Heart right ventricle (tissue), 16 donors: ENCODE measurements around the gene SLC35F5. TPM values are rescaled to one million over a fixed set of nuclear protein-coding genes. Genes with fewer than 3 reads are reported as not detected.

Source experiments
- ATAC-seq, 8 donors: fragments of 200-7000 bp; cut with Tn5 transposase; one replicate each; pipeline ENCODE4 v1.9.1; 2020; ENCODE audit warnings: mild to moderate bottlenecking in 8 of 8, moderate library complexity in 8 of 8, moderate number of reproducible peaks in 1 of 8
- DNase-seq, 2 donors: peaks; one replicate each; pipeline ENCODE4 v3.0.0-alpha.2; 2020
- H3K27ac ChIP-seq, 10 donors: fragments of 200-600 bp; sonication (generic) in 2 of 10; one replicate each; pipeline versions ENCODE4 v1.5.0 to v1.8.0; 2020 to 2022; ENCODE audit warnings: mild to moderate bottlenecking in 3 of 10
- H3K27me3 ChIP-seq, 7 donors: fragments of 200-600 bp; one replicate each; pipeline ENCODE4 v1.8.0; 2021 to 2022; ENCODE audit warnings: mild to moderate bottlenecking in 2 of 7
- H3K36me3 ChIP-seq, 9 donors: fragments of 200-600 bp; sonication (generic) in 1 of 9; one replicate each; pipeline versions ENCODE4 v1.5.0 to v1.8.0; 2020 to 2022; ENCODE audit warnings: mild to moderate bottlenecking in 2 of 9
- H3K4me1 ChIP-seq, 9 donors: fragments of 200-600 bp; sonication (generic) in 1 of 9; one replicate each; pipeline versions ENCODE4 v1.5.0 to v1.8.0; 2020 to 2022; ENCODE audit warnings: mild to moderate bottlenecking in 4 of 9
- H3K4me3 ChIP-seq, 10 donors: fragments of 200-600 bp; sonication (generic) in 2 of 10; one replicate each; pipeline versions ENCODE4 v1.5.0 to v1.8.0; 2020 to 2022; ENCODE audit warnings: mild to moderate bottlenecking in 7 of 10, moderate library complexity in 2 of 10
- H3K9me3 ChIP-seq, 11 donors: fragments of 200-600 bp in 10 of 11; sonication (generic) in 2 of 11; one replicate each; pipeline versions ENCODE4 v1.5.0 to v1.8.0; 2013 to 2022; ENCODE audit warnings: mild to moderate bottlenecking in 2 of 11, control low read depth in 1 of 11, moderate library complexity in 1 of 11
- whole genome bisulfite sequencing, 2 donors: extraction: QIAGEN DNeasy Blood & Tissue Kit; methylation state at CpG; one replicate each; pipeline ENCODE4 v1.1.7; 2013; ENCODE audit warnings: inconsistent platforms in 1 of 2; 5-methylcytosine and 5-hydroxymethylcytosine counted together
- intact Hi-C, 10 donors: fragments of 100-400 bp; cut with DNase I; formaldehyde crosslinking; loops; one replicate each; pipeline versions ENCODE4 v1.11.1 to v1.14.2; 2022
- polyA plus RNA-seq, 2 donors: library from polyadenylated mRNA; stranded (reverse); fragments of 200-250 nt; gene quantifications; one replicate each; pipeline ENCODE4 v1.2.3, GENCODE V29; 2013
- total RNA-seq, 10 donors: library from RNA; stranded (reverse); fragmentation: NEBNext Ultra II Directional in 3 of 10; extraction: Animal tissue kit (Norgen Biotek cat#: 25700) in 3 of 10; gene quantifications; one replicate each; pipeline versions ENCODE4 v1.2.1 to v1.2.4, GENCODE V29; 2021 to 2023
- TF ChIP-seq, protein P1 (sequence below), 9 donors: fragments of 200-600 bp; sonication (generic) in 2 of 9; IDR thresholded peaks; one replicate each; pipeline versions ENCODE4 v1.5.0 to v1.8.0; 2021 to 2022; ENCODE audit warnings: antibody characterized with exemption in 9 of 9, mild to moderate bottlenecking in 5 of 9, moderate library complexity in 1 of 9
- donor health status: Arrhythmogenic right ventricular cardiomyopathy.
- donor health status: ischemic (EF 13 %, LVEDD 7.1; RV severe dilation, severe dysfunction).
- donor health status: healthy with polysubstance abuse.
- donor health status: DM: no; HTN: yes; CAD: no.
- donor health status: DM: no; HTN: no; CAD: no.
- donor health status: ischemic (EF 25% LVEDD 6.9; RV normal size, moderate dysfunction).
- donor health status: ischemic (EF 25% LVEDD 5.7; RV mildly dilated, moderate dysfunction).
- donor health status: healthy.
- donor health status: DM: yes; HTN: yes; CAD: no.
- donor health status: Ischemic cardiomyopathy.
- donor health status: ischemic (EF 35%, LVEDD 5.7; RV mildly dilated, moderate dysfunction).
- donor health status: nonischemic (EF 11% LVEDD 7.7; RV severe dilation, severe dysfunction).
- donor health status: DM: yes; HTN: yes; CAD: no.
- donor health status: PGD.
- donor health status: ischemic (EF 29% LVEDD 5.4; RV normal size, mild dysfunction).
- donor health status: nonischemic (EF 23%, LVEDD 6.1; RV moderate dilation, normal function).

The SLC35F5 gene
- total and polyA plus RNA-seq, 12 donors, result 18.3 to 67.1 (median 58.6) TPM

DNA sequence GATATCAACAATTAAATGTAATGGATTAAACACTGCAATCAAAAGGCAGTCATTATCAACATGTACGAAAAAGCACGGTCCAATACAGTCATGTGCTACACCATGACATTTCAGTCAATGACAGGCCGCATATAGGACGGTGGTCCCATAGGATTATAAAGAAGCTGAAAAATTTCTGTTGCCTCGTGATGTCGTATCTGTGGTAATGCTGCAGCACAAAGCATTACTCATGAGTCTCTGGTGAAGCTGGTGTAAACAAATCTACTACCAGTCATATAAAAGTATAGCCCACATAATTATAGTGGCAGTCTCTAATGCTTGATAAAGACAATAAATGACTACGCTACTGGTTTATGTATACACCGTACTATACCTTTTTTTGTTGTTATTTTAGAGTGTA lies 71.0 kb downstream of the SLC35F5 start:
- intact Hi-C loops, result no loop called here
- Histone ChIP-seq H3K27me3 (no peaks in the 10 kb centered on the region), H3K4me3 (no peak overlapping the region), H3K27ac (no peak overlapping the region), H3K4me1 (no peaks in the 10 kb centered on the region), H3K9me3 (peaks cover 0 to 6% (median 0%) of the 10 kb centered on the region in 11 donors), H3K36me3 (no peaks in the 10 kb centered on the region)
- ATAC-seq (no peak), DNase-seq (no peak)
- TF ChIP-seq, protein P1, sequence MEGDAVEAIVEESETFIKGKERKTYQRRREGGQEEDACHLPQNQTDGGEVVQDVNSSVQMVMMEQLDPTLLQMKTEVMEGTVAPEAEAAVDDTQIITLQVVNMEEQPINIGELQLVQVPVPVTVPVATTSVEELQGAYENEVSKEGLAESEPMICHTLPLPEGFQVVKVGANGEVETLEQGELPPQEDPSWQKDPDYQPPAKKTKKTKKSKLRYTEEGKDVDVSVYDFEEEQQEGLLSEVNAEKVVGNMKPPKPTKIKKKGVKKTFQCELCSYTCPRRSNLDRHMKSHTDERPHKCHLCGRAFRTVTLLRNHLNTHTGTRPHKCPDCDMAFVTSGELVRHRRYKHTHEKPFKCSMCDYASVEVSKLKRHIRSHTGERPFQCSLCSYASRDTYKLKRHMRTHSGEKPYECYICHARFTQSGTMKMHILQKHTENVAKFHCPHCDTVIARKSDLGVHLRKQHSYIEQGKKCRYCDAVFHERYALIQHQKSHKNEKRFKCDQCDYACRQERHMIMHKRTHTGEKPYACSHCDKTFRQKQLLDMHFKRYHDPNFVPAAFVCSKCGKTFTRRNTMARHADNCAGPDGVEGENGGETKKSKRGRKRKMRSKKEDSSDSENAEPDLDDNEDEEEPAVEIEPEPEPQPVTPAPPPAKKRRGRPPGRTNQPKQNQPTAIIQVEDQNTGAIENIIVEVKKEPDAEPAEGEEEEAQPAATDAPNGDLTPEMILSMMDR (IDR thresholded peaks at IDR 0.05), result no peak
- WGBS, 2 donors, result 79 to 84% methylated on average over 8 of the region's 8 CpGs

DNA sequence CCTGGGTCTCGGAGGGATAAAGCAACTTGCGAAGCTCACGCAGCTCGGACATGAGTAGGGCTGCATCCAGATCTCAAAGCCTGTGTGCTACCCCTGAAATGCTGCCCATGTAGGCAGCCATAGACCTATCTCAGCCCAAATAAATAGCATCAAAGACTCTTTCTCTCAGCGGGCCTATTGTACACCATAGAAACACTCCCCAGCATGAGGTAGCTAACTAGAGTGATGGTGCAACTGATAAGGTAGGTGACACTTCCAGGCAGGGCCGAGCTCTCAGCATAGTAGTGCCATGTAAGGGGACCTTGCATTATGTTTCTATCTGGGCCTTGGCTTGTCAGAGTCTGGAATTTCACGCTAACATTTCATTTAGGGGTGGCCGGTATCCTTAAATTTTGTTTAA lies 77.0 kb downstream of the SLC35F5 start:
- 83 to 85% methylated on average over 8 of the region's 8 CpGs for WGBS, 2 donors
- ATAC-seq, result no peak
- H3K9me3 ChIP-seq, result peaks cover 0 to 6% (median 0%) of the 10 kb centered on the region in 11 donors
- no peak overlapping the region for H3K4me3 ChIP-seq
- no peaks in the 10 kb centered on the region for H3K27me3 ChIP-seq
- no peaks in the 10 kb centered on the region for H3K36me3 ChIP-seq
- intact Hi-C loops, result no loop called here
- DNase-seq, result no peak
- H3K27ac ChIP-seq, result no peak overlapping the region
- TF ChIP-seq, protein P1 (IDR thresholded peaks at IDR 0.05), result no peak
- H3K4me1 ChIP-seq, result peaks cover 0 to 32% (median 19%) of the 10 kb centered on the region in 9 donors

DNA sequence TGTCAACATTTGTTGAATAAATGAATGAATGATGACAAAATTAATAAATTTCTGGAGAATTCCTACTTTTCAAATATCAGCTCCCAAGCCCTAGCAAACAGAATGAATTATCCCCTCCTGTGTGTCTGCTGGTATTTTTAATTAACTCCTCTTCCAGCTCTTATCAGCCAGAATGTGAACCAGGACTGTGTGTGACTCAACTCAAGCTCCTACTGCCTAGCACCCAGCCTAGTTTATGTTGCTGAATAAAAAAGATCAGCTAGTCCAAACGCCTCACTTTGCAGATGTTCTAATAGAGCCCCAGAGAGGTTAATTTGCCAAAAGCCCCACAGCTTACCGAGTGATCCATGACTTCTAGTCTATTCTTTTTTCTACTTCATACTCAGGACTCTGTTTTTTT lies 79.1 kb downstream of the SLC35F5 start:
- Histone ChIP-seq H3K36me3 (no peaks in the 10 kb centered on the region), H3K27me3 (no peaks in the 10 kb centered on the region), H3K4me3 (no peak overlapping the region), H3K4me1 (peaks cover 0 to 32% (median 19%) of the 10 kb centered on the region in 9 donors), H3K9me3 (no peaks in the 10 kb centered on the region), H3K27ac (peak overlapping the region in 5 of 10 donors; percentile 20 to 85 (median 73))
- ATAC-seq (peak in 6 of 8 donors; percentile 38 to 89 (median 72)), DNase-seq (no peak)
- TF ChIP-seq, protein P1 (IDR thresholded peaks at IDR 0.05), result no peak
- 53 to 65% methylated on average over 2 of the region's 2 CpGs for WGBS, 2 donors
- intact Hi-C loops, result no loop called here

DNA sequence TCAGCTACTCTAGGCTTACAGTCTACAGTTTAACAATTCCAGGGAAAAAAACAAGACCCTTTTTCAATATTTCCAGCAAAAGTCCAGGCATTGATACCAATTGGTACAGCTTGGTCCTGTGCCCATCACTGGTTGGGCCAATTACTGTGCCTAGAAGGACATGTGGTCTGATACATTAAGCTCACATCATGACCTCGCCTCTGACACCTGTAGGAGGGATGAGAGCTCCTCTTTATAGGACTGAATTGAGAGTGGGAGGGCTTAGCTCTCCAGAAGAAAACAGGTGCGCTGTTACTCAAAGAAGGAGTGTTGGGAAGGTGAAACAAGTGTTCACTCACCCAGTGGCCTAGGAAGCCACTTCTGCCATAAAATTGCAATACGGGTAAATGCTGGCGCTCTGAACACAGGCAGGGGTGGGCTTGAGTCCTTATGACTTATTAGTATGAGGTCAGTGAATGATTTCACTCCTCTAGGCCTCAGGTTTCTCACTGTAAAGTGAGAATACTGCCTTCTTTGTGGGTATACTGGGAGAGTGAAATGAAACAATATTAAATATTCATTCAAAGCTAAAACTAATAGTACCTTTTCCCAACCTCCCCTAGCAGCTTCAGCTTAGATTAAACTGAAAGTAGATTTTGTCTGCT lies 79.7 kb downstream of the SLC35F5 start:
- H3K27me3 ChIP-seq, result no peaks in the 10 kb centered on the region
- no peaks in the 10 kb centered on the region for H3K9me3 ChIP-seq
- WGBS, 2 donors, result 95 to 98% methylated on average over 4 of the region's 4 CpGs
- H3K4me1 ChIP-seq, result peaks cover 0 to 32% (median 19%) of the 10 kb centered on the region in 9 donors
- DNase-seq (no peak), ATAC-seq (no peak)
- TF ChIP-seq, protein P1 (IDR thresholded peaks at IDR 0.05), result no peak
- intact Hi-C loops, result no loop called here
- H3K4me3 ChIP-seq, result no peak overlapping the region
- peak overlapping the region in 7 of 10 donors; percentile 51 to 85 (median 73) for H3K27ac ChIP-seq
- no peaks in the 10 kb centered on the region for H3K36me3 ChIP-seq
